Lung (tissue), 12 donors: ENCODE results near the gene CLDN9. TPM values are rescaled to one million over a fixed set of nuclear protein-coding genes. Genes with fewer than 3 reads are reported as not detected.

ENCODE experiments used
- ATAC-seq: fragments of 200-7000 bp; cut with Tn5 transposase; one replicate; pipeline ENCODE4 v1.9.1; 2020; ENCODE audit warnings: moderate number of reproducible peaks; ENCODE audit not compliant: insufficient read depth, low FRiP score
- DNase-seq, 3 donors: peaks; one replicate each; pipeline ENCODE4 v3.0.0-alpha.2; 2013 to 2017
- H3K27ac ChIP-seq, 2 donors: one replicate each; pipeline ENCODE4 v1.5.1; 2013; ENCODE audit warnings: mild to moderate bottlenecking in 2 of 2, moderate library complexity in 2 of 2, control low read depth in 1 of 2, inconsistent platforms in 1 of 2, low read depth in 1 of 2, low read length in 1 of 2
- H3K27me3 ChIP-seq, 3 donors: one replicate each; pipeline ENCODE4 v1.5.1; 2013; ENCODE audit warnings: low read length in 2 of 3; ENCODE audit not compliant: control insufficient read depth in 3 of 3, insufficient read depth in 3 of 3
- H3K36me3 ChIP-seq, 4 donors: one replicate each; pipeline ENCODE4 v1.5.1; 2013; ENCODE audit warnings: low read length in 4 of 4, mild to moderate bottlenecking in 1 of 4, moderate library complexity in 1 of 4; ENCODE audit not compliant: control insufficient read depth in 4 of 4, insufficient read depth in 4 of 4
- H3K4me1 ChIP-seq, 5 donors: one replicate each; pipeline ENCODE4 v1.5.1; 2013; ENCODE audit warnings: low read length in 5 of 5, mild to moderate bottlenecking in 2 of 5, moderate library complexity in 1 of 5; ENCODE audit not compliant: control insufficient read depth in 5 of 5, insufficient read depth in 5 of 5
- H3K4me3 ChIP-seq: one replicate; pipeline ENCODE4 v1.5.1; 2013; ENCODE audit warnings: mild to moderate bottlenecking, control low read depth, moderate library complexity
- H3K9ac ChIP-seq, 2 donors: one replicate each; pipeline ENCODE4 v1.5.1; 2013; ENCODE audit warnings: low read length in 2 of 2, control low read depth in 1 of 2; ENCODE audit not compliant: insufficient read depth in 1 of 2
- H3K9me3 ChIP-seq, 4 donors: one replicate each; pipeline ENCODE4 v1.5.1; 2013; ENCODE audit warnings: low read length in 3 of 4, mild to moderate bottlenecking in 1 of 4, moderate library complexity in 1 of 4; ENCODE audit not compliant: control insufficient read depth in 4 of 4, insufficient read depth in 3 of 4
- CTCF ChIP-seq: IDR thresholded peaks from 2 replicates; pipeline ENCODE4 v1.5.1; 2012; ENCODE audit warnings: mild to moderate bottlenecking; ENCODE audit errors: control extremely low read depth, extremely low read depth
- WGBS, 2 donors: extraction: QIAGEN DNeasy Blood & Tissue Kit; methylation state at CpG; one replicate each; pipeline ENCODE4 v1.1.7; 2013; 5-methylcytosine and 5-hydroxymethylcytosine counted together
- polyA plus RNA-seq, 2 donors: library from polyadenylated mRNA; stranded (reverse); fragments of 200-250 nt; gene quantifications; one replicate each; pipeline ENCODE4 v1.2.1, GENCODE V29; 2013
- total RNA-seq, 2 donors: library from RNA; depleted of rRNA in 1 of 2; stranded (reverse); fragments of >200 nt in 1 of 2; gene quantifications; one replicate each; pipeline ENCODE4 v1.2.1, GENCODE V29; 2014 to 2021
- donor health status: control.
- donor health status: control.
- donor health status: Bipolar disorder and iron deficiency.
- donor health status: healthy.
- donor health status: DM: yes; HTN: yes; CAD: no.

Gene CLDN9
- total and polyA plus RNA-seq, 4 donors = 0.91 to 5.3 (median 1.3) TPM

- TF ChIP-seq CTCF = no peak
- Histone ChIP-seq H3K36me3 (no peaks in the 10 kb centered on the region), H3K27ac (no peak overlapping the region), H3K4me1 (peaks cover 0 to 4% (median 0%) of the 10 kb centered on the region in 5 donors), H3K4me3 (no peak overlapping the region), H3K9me3 (no peaks in the 10 kb centered on the region), H3K9ac (no peak overlapping the region), H3K27me3 (peaks cover 0 to 56% (median 51%) of the 10 kb centered on the region in 3 donors)
- WGBS, 2 donors = 85 to 86% methylated on average over 5 of the region's 5 CpGs
- ATAC-seq (no peak), DNase-seq (no peak)
These were observed 26.2 kb downstream of the CLDN9 start for GRCh38 chr16:3038896-3039295.

DNA sequence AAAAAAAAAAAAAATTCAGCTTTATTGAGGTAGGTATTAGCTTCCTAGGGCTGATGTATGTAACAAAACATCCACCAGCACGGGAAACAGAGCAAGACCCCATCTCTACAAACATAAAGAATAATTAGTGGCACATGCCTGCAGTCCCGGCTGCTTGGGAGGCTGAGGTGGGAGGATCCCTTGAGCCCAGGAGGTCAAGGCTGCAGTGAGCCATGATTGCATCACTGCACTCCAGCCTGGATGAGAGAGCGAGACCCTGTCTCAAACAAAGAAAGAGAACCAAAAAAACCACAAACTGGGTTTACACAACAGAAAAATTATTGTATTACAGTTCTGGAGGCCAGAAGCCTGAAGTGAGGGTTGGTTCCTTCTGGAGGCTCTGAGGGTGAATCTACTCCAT lies 29.7 kb downstream of the CLDN9 start:
- no peaks in the 10 kb centered on the region for H3K36me3 ChIP-seq
- no peak overlapping the region for H3K9ac ChIP-seq
- DNase-seq (no peak), ATAC-seq (no peak)
- TF ChIP-seq CTCF = no peak
- no peak overlapping the region for H3K4me3 ChIP-seq
- peaks cover 0 to 60% (median 52%) of the 10 kb centered on the region in 3 donors for H3K27me3 ChIP-seq
- no peak overlapping the region for H3K27ac ChIP-seq
- no peaks in the 10 kb centered on the region for H3K9me3 ChIP-seq
- H3K4me1 ChIP-seq = peaks cover 0 to 6% (median 3%) of the 10 kb centered on the region in 5 donors
- WGBS, 2 donors = 67 to 82% methylated on average over 3 of the region's 3 CpGs

DNA sequence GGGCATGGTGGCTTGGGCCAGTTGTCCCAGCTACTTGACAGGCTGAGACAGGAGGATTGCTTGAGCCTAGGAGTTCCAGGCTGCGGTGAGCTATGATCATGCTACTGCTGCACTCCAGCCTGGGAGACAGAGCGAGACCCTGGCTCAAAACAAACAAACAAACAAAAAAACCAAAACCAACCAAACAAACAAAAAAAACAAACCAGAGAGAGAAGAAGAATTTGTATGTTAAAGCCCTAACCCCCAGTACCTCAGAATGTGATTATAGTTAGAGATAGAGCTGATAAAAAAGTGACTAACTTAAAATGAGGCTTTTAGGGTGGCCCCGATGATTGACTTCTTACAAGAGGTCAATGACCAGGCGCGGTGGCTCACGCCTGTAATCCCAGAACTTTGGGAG lies 32.0 kb downstream of the CLDN9 start:
- whole genome bisulfite sequencing, 2 donors = 90 to 96% methylated on average over 6 of the region's 6 CpGs
- Histone ChIP-seq H3K9me3 (no peaks in the 10 kb centered on the region), H3K4me1 (peaks cover 0 to 6% (median 3%) of the 10 kb centered on the region in 5 donors), H3K9ac (no peak overlapping the region), H3K27me3 (peaks cover 0 to 58% (median 49%) of the 10 kb centered on the region in 3 donors), H3K27ac (no peak overlapping the region), H3K36me3 (no peaks in the 10 kb centered on the region), H3K4me3 (no peak overlapping the region)
- no peak for ATAC-seq
- TF ChIP-seq CTCF = no peak
- DNase-seq = no peak
